GM18858 (cell line): ENCODE data around the gene NHSL2.

Source experiments
- ATAC-seq: cut with Tn5 transposase; IDR thresholded peaks from one replicate; pipeline ENCODE4 v1.9.1; 2021; ENCODE audit not compliant: unreplicated experiment

Gene NHSL2

DNA sequence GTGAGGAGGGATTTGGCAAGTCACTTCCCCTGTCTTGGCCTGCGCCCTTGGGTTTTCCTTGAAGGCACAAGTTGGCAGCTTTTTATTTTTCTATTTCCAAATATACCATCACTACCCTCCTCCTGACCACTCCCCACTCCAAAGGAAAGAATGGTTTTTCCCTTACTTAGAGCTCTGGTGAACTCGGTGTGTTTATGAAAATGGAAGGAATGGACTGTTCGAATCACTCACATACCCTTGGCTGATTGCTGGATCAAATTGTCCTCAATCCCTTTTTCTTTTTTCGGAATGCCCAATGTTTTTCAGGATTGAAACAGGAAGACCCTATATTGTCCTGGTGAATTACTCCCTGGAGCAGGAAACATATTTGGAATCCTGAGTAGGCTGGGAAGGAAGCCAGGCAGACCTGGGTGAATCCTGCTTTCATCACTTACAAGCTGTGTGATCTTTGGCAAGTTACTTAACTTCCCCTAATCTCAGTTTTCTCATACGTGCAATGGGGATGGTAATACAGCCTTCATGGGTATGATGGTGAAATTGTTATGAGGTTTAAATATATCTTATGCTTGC is 150.4 kb downstream of the NHSL2 start:
- ATAC-seq: no peak

DNA sequence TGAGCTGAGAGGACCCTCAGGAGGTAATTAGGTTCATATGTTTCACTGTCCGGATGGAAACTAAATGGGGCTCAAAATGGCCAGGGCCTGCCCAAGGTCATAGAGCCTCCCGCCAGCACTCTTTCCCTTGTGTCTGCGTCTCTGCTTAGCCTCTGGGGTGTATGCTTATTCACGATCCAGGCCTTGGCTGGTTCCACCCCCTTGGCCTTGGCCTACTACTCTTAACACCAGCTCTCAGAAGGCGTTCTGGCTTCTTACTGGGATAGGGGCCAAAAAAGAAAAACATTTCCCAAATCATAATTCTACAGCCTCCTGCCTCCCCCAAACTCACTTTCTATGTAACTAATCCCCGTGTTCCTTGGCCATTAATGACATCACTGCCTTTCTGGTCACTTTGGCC is 152.3 kb downstream of the NHSL2 start:
- no peak for ATAC-seq

DNA sequence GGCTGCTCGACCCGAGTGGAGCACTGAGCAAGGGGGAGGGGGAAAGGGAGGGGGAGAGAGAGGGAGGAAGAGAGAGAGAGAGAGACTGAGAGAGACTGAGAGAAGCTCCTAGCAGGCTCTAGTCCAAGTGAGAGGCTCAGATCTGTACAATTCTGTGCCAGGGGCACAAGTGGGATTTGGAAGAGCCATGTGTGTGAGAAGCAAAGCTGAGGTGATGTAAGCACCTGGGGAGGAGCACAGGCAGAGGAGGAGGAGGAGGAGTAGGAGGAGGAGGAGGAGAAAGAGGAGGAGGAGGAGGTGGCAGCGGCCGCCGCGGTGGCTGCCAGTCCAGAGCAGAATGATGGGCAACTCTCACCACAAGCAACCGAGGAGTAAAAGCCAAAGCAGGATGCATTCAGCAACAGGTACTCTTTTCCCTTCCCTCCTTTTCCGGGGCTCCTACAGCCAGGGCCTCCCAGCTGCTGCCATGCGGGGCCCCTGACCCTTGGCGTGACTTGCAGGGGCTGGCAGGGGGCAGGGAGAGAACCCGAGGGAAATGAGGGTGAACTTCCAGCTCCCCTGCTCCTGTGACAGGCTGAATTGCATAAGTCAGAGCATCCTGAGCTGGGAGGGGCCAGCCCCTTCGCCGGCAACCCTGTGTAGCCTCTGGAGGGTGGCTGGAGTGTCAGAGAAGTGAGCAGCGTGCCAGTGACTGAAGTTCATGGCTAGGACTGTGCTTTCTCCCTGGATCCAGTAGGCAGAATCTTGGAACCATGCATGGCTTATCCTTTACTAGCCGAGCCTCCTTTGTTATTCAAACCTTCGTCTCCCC is 158.9 kb downstream of the NHSL2 start:
- no peak for ATAC-seq

DNA sequence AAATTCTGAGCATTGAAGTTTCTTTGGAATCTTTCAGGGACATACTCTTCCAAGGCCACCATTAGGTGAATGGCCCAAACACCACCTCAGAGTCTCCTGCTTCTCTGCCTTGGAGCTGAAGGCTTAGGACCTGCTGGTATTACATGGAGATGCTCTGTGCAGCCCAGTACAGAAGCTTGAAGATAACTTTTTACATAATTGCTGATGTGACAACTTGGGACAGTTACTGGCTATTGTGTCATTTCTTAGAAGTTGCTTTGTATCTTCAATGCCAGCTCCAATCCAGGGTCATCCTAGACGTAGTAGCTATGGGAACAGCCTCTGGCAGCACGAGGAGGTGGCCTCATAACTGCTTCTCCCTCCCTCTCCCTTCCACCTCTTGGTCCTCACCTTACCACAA is 160.6 kb downstream of the NHSL2 start:
- no peak for ATAC-seq

DNA sequence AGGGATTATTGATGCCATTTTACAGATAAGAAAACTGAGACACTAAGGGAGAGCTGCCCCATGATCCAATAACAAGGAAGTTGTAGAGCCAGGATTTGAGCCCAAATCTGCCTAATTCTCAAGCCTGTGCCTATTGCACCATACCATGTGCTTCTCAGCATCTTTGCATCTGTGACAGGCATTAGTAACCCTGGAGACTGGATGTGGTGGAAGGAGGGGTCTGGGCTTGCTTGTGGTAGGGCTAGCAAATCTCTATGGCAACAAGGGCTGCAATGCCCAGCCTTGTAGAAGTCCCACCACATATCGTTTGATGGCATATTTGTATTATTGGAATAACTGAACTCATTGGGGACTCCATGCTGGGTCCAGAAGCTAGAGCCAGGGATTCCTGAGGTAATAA is 163.0 kb downstream of the NHSL2 start:
- ATAC-seq: no peak

DNA sequence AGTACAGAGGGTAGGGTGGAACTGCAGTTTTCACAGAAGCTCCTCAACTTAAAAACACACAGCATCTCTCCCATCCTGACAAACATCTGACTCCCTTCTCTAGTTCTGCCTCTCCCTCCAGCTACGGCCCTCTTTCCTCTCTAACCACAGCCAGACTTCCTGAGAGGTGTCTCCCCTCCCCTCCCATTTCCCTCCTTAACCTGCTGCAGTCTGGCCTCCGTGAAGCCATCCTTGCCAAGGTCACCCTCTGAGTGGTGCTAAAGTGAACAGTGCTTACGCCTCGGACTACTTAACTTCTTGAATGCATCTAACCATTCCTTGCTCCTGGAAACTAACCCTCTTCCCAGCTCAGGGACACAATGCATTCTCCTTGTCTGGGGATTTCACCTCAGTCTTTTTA is 167.8 kb downstream of the NHSL2 start:
- ATAC-seq: no peak

DNA sequence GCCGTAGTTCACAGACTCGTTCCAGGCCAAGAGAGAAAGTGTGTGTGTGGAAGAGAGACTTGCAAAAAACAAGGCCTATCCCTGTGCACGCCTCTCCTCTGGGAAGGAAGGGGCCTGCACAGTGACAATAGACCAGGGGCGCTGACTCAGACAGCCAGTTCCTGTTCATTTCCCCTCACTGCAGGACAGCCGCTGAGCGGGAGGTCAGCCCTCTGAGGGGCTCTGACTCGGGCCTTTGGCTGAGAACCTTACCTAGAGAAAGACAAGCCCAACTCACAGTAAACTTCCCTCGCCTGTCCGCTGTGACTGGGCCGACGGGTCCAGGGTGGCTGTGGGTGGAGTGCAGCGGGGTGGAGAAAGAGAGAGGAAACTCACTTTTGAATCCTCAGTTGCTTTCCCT is 169.0 kb downstream of the NHSL2 start:
- ATAC-seq: no peak

DNA sequence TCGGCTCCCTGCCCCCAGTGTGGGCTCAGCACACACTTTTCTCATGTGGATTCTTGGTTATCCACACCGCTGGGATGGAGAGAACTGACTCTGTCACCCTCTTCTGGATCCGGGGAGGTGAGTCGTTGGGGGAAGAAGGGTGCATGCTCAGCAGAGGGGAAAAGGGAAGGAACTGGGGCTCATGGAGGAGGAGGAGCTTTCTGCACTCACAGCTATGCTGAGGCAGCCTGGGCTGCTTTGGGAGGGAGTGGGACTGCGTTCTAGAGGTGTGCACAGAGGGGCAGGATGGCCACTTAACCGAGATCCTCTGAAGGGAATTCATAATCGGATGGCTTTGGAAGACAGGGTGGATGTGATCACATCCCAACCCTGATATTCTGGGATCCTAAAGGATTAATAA is 169.5 kb downstream of the NHSL2 start:
- no peak for ATAC-seq

DNA sequence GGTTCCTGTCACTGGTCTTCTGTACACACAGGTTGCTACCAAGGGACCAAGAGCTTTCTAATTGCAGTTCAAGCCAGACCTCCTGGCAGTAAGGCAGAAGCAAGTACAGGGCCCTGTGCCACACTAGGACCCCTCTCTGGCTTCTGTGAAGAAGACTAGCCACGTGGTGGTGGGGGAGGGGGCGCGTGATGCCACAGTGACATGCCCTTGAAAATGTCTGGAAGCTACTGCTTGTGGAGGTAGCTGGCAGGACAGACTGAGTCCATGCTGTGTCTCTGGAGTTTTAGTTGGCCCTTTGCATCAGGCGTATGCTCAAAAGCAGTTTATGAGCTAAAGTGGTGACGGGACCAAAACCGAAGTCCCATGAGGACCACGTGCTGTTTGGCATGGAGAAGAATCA is 170.2 kb downstream of the NHSL2 start:
- no peak for ATAC-seq

DNA sequence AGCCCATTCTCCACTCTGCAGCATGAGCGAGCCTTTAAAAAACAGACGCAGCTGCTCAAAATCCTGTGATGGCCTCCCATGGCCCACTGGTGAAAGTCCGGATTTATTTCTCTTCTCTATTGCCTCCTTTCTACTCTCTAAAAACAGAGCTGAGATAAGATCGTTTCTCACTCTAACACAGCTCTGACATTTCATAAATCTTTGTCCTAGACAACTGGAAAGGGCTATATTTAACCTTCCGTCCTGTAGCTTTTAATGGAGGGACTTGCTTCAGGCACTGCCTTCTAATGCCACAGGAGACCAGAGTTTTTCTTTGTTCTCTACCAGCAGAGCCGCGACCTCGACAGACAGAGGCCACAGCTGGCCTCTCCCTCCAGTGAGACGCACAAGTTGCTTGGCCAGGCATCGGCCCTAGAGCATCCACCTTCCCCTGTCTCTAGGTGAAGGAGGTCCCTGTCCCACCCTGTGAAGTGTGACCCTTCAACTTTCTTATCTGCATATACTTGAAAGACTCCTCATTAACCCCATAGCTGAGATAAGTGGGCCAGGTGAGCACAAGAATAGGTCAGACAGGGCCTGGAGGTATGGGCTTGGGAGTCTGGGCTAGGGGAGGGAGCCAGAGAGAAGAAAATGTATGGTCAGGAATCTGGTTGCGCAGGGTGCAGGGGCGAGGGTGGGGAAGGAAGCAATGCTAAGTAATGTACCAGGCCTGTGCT is 171.1 kb downstream of the NHSL2 start:
- no peak for ATAC-seq

DNA sequence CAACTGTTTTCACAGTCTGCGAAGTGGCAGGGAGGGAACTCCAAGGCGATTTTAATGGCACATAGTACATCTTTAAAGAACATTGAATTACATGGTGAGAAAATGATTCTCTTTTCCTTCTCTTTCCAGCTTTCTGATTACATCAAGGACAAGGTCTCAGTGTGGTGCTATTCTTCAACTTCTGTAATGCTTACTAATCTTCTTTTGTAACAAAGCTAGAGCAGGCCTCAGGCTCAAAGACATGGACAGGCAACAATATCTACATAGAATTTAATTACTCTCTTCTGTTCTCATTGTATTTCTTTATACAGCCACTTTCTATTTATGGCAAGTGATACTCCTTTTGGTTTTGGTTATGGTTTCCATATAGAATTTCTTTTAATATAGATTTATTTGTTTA is 172.6 kb downstream of the NHSL2 start:
- ATAC-seq: no peak

DNA sequence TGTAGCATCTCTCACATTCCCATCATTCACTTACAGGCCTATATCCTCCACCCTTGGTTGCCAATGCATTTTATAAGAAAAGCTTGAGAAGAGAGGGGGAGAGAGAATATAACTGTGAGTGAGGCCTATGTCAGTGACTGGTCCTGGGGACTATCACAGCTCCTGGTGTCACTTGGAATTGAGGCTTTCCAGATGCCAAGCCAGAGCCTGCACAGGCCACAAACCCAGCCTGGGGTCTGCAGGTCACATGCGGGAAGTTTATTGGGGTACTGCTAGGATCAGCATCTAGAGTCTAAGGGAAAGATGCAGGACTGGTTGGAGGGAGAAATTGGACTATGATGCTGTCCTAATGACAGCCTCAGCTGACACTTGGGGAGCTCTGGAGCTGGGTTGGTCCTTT is 173.5 kb downstream of the NHSL2 start:
- no peak for ATAC-seq

DNA sequence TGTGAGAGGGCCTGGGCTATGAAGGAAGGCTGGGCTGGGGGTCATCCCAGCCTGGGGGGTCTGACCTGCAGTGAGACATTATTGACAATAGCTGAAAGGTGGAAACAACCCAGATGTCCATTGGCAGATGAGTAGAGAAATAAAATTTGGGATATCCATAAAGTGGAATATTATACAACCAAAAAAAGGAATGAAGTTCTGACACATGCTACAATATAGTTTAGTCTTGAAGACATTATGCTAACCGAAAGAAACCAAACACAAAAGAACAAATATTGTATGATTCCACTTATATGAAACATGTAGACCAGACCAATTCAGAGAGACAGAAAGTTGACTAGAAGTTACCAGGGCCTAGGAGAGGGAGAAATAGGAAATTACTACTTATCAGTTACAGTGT is 176.3 kb downstream of the NHSL2 start:
- ATAC-seq: no peak

DNA sequence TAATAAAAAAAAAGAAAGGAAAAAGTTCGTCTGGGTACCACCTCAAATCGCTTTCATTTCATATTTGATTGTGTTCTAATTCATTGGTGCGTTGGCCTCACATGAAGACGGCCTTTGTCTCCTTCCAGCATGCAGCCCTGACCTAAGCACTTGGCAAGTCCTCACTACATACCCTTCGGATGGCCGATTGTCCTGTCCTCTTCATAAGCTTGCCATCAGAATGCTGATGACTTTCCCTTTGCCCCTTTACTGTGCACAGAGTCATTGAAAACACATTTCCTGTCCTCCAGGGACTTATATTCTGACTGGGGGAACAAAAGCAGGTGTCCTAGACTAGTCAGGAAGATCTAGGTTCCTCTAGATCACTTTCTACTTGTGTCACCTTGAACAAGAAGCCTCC is 178.1 kb downstream of the NHSL2 start:
- ATAC-seq: no peak

DNA sequence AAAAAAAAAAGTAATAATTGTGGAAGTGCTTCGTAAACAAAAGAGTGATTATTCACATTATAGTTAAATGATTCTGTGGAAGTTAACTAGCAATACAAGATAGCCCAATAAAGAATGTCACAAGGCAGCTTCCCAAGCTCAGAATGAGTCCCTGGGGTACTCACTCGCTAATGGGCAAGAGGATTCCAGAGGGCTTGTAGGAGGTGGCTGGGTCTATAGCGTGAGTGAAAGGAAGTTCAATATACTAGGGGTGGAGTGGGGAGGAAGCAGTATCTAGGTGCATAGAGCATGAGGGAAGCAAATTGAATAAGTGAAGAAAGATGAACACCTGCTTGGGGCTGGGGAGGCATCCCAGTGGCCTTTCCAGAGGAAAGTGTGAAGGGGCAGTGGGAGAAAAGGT is 178.6 kb downstream of the NHSL2 start:
- no peak for ATAC-seq

DNA sequence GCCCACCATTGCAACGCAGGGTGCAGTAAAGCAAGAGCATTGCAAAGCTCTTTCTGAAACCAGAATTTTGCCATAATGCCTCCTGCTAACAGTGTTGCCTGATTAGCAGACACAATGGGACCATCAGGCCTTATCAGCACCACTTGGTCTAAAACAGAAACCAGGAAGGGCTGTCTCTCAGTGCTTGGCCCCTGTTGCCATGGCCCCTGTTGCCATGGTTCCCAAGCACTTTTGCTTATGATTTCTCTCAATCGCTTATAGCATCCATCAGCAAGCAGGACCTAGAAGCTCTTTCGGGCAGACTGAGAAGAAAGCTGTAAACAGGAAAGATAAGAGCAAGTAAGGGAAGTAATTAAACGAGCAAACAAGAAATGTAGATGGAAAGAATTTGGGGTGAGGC is 184.2 kb downstream of the NHSL2 start:
- ATAC-seq: peak; percentile 86

DNA sequence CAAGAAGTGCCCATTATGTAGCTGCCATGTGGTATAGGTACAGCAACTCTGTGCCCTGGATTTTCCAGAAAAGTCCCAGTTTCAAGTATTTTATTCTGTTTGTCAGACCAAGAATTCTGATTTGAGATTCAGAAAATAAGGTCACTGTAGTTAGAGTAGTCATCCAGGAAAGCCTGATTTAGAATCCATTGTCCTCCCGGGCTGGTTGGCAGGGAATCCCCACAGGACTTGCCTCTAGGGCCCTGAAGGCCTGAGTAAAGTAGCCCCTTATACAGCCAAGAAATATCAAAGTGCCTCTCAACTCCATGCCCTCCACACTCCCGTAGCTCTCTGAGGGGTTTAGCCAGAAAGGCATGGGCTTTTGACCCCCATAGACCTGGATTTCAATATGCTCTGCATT is 184.7 kb downstream of the NHSL2 start:
- ATAC-seq: no peak

DNA sequence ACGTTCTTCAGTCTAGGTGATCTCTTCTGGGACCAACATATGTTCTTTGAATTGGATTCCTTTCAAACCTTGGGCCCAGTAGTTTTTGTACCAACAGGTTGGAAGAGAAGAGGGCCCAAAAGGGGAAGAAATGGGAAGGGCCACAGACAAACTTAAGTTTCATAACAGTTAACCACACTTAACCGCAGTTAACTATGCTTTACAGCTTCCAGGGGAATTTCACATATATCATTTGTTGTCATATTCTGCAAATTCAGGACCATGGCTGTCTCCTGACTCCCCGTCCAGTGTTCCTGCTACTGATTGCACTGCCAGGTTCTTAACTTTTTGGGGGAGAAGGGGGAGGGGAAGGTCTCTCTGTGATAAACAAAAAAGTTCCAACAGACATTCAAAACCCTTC is 186.5 kb downstream of the NHSL2 start:
- no peak for ATAC-seq

DNA sequence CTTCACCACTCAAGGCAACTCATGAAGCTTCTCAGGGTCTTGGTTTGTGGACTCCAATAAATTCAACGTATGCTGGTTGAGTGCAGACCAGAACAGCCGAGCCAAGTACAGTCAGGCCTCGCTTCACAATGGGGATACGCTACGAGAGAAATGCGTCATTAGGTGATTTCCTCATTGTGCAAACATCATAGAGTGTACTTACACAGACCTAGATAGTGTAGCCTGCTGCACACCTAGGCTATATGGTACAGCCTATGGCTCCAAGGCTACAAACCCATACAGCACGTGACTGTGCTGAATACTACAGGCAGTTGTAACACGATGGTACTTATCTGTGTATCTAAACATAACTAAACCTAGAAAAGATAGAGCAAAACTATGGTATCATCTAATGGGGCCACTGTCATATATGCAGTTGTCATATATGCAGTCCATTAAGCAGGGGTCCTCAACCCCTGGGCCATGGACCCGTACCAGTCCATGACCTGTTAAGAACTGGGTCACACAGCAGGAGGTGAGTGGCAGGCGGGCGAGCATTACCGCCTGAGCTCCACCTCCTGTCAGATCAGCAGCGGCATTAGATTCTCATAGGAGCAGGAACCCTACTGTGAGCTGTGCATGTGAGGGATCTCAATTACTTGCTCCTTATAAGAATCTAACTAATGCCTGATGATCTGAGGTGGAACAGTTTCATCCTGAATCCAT is 189.6 kb downstream of the NHSL2 start:
- ATAC-seq: no peak

DNA sequence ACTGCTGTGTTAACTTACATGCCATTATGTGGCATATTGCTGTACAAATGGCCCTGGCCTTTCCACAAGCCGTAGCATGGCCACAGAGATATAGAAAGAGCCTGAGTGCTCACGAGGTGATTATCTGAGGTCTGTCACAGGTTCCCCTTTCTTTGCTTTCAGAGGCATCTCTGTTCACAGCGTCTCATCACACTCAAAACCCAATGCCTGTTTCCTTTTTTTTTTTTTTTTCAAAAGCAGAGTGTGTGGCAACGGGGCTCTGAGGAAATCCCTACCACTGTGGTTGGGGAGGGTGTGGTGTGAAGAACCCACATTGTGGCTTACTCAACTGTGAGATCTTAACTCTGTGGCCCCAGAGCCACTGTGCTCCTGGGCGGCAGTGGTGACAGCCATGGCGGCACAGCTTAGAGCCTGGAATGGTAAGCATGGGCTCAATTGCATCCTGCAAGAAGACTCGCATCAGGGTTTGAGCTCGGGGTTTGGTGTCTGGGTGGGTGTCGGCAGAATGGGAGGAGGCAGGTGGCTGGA is 190.2 kb downstream of the NHSL2 start:
- ATAC-seq: peak; percentile 76

DNA sequence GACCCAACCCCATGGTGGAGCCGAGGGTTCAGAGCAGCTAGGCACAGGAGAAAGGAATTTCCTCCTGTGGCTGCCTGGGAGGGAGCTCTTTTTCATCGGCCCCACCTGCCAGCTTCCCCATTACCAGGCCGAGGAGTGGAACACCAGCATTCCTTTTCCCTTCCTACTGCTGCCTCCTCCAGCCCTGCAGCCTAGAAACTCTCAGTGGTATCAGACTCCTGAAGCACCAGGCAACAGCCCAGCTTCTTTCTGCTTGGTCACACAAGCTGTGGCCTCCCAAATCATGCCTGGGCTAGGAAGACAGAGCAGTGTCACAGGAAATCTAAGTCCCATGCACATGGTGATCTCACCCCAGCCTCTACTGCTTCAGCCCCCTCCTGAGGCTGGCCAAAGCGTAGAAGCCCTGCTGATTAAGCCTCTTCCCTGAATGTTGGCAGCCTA is 191.0 kb downstream of the NHSL2 start:
- ATAC-seq: no peak
